SK-N-SH (cell line): ENCODE results near the gene LSM3. TPM values are rescaled to one million over a fixed set of nuclear protein-coding genes. Genes with fewer than 3 reads are reported as not detected.

Source experiments
- CTCF ChIA-PET: fragments of 300-600, 350-600 bp; formaldehyde crosslinking; extraction: SDS; loops from one replicate; lab custom pipeline; 2021; lab: Yijun Ruan, JAX
- POLR2A ChIA-PET: fragments of 350-600 bp; sonication (Branson Sonifier 250); formaldehyde crosslinking; extraction: SDS; loops from one replicate; lab custom pipeline; 2020; ENCODE audit warnings: antibody characterized with exemption, inconsistent platforms; lab: Yijun Ruan, JAX
- DNase-seq: peaks from one replicate; pipeline ENCODE4 v3.0.0; 2012
- H2AFZ ChIP-seq: fragments of 200-600 bp; sonication (generic); 2 replicates; pipeline ENCODE4 v1.8.1; 2016; ENCODE audit warnings: antibody characterized with exemption, mild to moderate bottlenecking, low read depth
- H3F3A ChIP-seq: fragments of 200-600 bp; sonication (generic); replicated peaks from 2 replicates; pipeline ENCODE3; 2016; ENCODE audit warnings: antibody characterized with exemption, mild to moderate bottlenecking; ENCODE audit not compliant: insufficient read depth
- H3K27ac ChIP-seq, 2 experiments: fragments of 200-500 bp in 1 of 2; fragments of 200-600 bp in 1 of 2; sonication (Bioruptor generic) in 1 of 2; sonication (generic), shearing (Covaris generic) in 1 of 2; 2 replicates each; pipeline versions ENCODE4 v1.5.1 to v1.6.1; 2014 to 2016; ENCODE audit warnings: low read depth in 2 of 2, inconsistent platforms in 1 of 2, low read length in 1 of 2, mild to moderate bottlenecking in 1 of 2, mixed read lengths in 1 of 2
- H3K27me3 ChIP-seq: fragments of 200-600 bp; sonication (generic), shearing (Covaris generic); 2 replicates; pipeline ENCODE4 v1.6.1; 2016; ENCODE audit warnings: mixed run types; ENCODE audit not compliant: insufficient read depth
- H3K36me3 ChIP-seq, 2 experiments: fragments of 200-500 bp in 1 of 2; fragments of 200-600 bp in 1 of 2; sonication (Bioruptor generic) in 1 of 2; sonication (generic) in 1 of 2; replicated peaks in 1 of 2; 2 replicates each; pipeline versions ENCODE3 to v1.5.1; 2014 to 2016; ENCODE audit warnings: low read length in 1 of 2, mild to moderate bottlenecking in 1 of 2; ENCODE audit not compliant: insufficient read depth in 2 of 2, control insufficient read depth in 1 of 2
- H3K4me1 ChIP-seq, 2 experiments: fragments of 200-500 bp in 1 of 2; fragments of 200-600 bp in 1 of 2; sonication (Bioruptor generic) in 1 of 2; sonication (generic), shearing (Covaris generic) in 1 of 2; 2 replicates each; pipeline versions ENCODE4 v1.5.1 to v1.6.1; 2014 to 2016; ENCODE audit warnings: low read depth in 1 of 2, low read length in 1 of 2, mixed run types in 1 of 2; ENCODE audit not compliant: insufficient read depth in 2 of 2, control insufficient read depth in 1 of 2
- H3K4me2 ChIP-seq: fragments of 200-600 bp; sonication (generic), shearing (Covaris generic); 2 replicates; pipeline ENCODE4 v1.6.1; 2017; ENCODE audit warnings: mixed run types
- H3K4me3 ChIP-seq, 2 experiments: fragments of 200-500 bp in 1 of 2; fragments of 200-600 bp in 1 of 2; sonication (Bioruptor generic) in 1 of 2; sonication (generic), shearing (Covaris generic) in 1 of 2; 2 replicates each; pipeline versions ENCODE4 v1.5.1 to v1.8.1; 2014 to 2016; ENCODE audit warnings: low read depth in 2 of 2, inconsistent platforms in 1 of 2, low read length in 1 of 2, mild to moderate bottlenecking in 1 of 2, mixed read lengths in 1 of 2, moderate library complexity in 1 of 2
- H3K79me2 ChIP-seq: fragments of 200-600 bp; sonication (generic); 2 replicates; pipeline ENCODE4 v1.8.1; 2017; ENCODE audit warnings: mild to moderate bottlenecking; ENCODE audit not compliant: insufficient read depth
- H3K9ac ChIP-seq: fragments of 200-600 bp; sonication (generic); 2 replicates; pipeline ENCODE4 v1.6.1; 2017; ENCODE audit warnings: mixed run types
- H3K9me2 ChIP-seq: fragments of 200-600 bp; sonication (generic); 2 replicates; pipeline ENCODE4 v1.6.1; 2017; ENCODE audit warnings: mixed run types
- H3K9me3 ChIP-seq: fragments of 200-600 bp; sonication (generic); 2 replicates; pipeline ENCODE4 v1.6.1; 2017; ENCODE audit warnings: mixed run types, mild to moderate bottlenecking, moderate library complexity
- H4K20me1 ChIP-seq: fragments of 200-600 bp; sonication (generic); 2 replicates; pipeline ENCODE4 v1.6.1; 2017; ENCODE audit warnings: mild to moderate bottlenecking, mixed run types; ENCODE audit not compliant: insufficient read depth
- EP300 ChIP-seq, 2 experiments: IDR thresholded peaks; 2 replicates each; pipeline versions ENCODE4 v1.4.0 to v1.6.1; 2012; ENCODE audit warnings: borderline replicate concordance in 1 of 2, low read depth in 1 of 2, low read length in 1 of 2
- FOXJ3 ChIP-seq: sonication (generic); formaldehyde crosslinking; IDR thresholded peaks from 2 replicates; pipeline ENCODE4 v1.5.1; 2020; ENCODE audit warnings: mild to moderate bottlenecking, missing genetic modification reagents
- FOXM1 ChIP-seq: IDR thresholded peaks from 2 replicates; pipeline ENCODE4 v1.4.0; 2012; ENCODE audit warnings: low read depth, mild to moderate bottlenecking
- GABPA ChIP-seq: IDR thresholded peaks from 2 replicates; pipeline ENCODE4 v1.4.0; 2012; ENCODE audit warnings: low read depth, mild to moderate bottlenecking
- MXI1 ChIP-seq: IDR thresholded peaks from 2 replicates; pipeline ENCODE4 v1.6.1; 2012; ENCODE audit warnings: mild to moderate bottlenecking, low read depth, low read length, improper control_type of control experiment
- NRF1 ChIP-seq: IDR thresholded peaks from 2 replicates; pipeline ENCODE4 v1.6.1; 2012; ENCODE audit warnings: low read depth, mild to moderate bottlenecking, low read length
- PBX3 ChIP-seq: IDR thresholded peaks from 2 replicates; pipeline ENCODE4; 2012
- RCOR1 ChIP-seq: fragments of 150-350 bp; IDR thresholded peaks from 2 replicates; pipeline ENCODE4 v1.6.1; 2017; ENCODE audit warnings: antibody characterized with exemption, low read length
- REST ChIP-seq: IDR thresholded peaks from 2 replicates; pipeline ENCODE4 v1.6.1; 2012; ENCODE audit warnings: mild to moderate bottlenecking, low read depth, low read length, moderate library complexity
- RXRA ChIP-seq: IDR thresholded peaks from 2 replicates; pipeline ENCODE4 v1.4.0; 2012; ENCODE audit warnings: low read depth, mild to moderate bottlenecking, borderline replicate concordance
- SMC3 ChIP-seq: IDR thresholded peaks from 2 replicates; pipeline ENCODE4 v1.6.1; 2012; ENCODE audit warnings: low read depth, low read length, improper control_type of control experiment
- TEAD4 ChIP-seq: IDR thresholded peaks from 2 replicates; pipeline ENCODE4 v1.4.0; 2012; ENCODE audit warnings: mild to moderate bottlenecking, borderline replicate concordance; ENCODE audit not compliant: insufficient read depth
- USF1 ChIP-seq: IDR thresholded peaks from 2 replicates; pipeline ENCODE4 v1.4.0; 2012; ENCODE audit warnings: low read depth, borderline replicate concordance
- YY1 ChIP-seq: IDR thresholded peaks from 2 replicates; pipeline ENCODE4 v1.4.0; 2012; ENCODE audit warnings: low read depth, mild to moderate bottlenecking
- WGBS: methylation state at CpG from one replicate; pipeline ENCODE4 v1.1.6; 2017; ENCODE audit warnings: low lambda C conversion rate; 5-methylcytosine and 5-hydroxymethylcytosine counted together
- polyA plus RNA-seq, 3 experiments: library from polyadenylated mRNA; depleted of rRNA; stranded (reverse); fragments of >200 nt; gene quantifications; 2 replicates each; pipeline ENCODE4 v1.2.3, GENCODE V29; 2012
- TF ChIP-seq, protein P1 (sequence below): fragments of 200-600 bp; sonication (generic); IDR thresholded peaks from 2 replicates; pipeline ENCODE4 v1.6.1; 2017; ENCODE audit warnings: antibody characterized with exemption, mild to moderate bottlenecking, moderate library complexity
- TF ChIP-seq, protein P2 (sequence below): IDR thresholded peaks from 2 replicates; pipeline ENCODE4 v1.4.0; 2012; ENCODE audit warnings: low read depth, borderline replicate concordance

Gene LSM3
- polyA plus RNA-seq, 1 of the 3 experiments (the other 2 are of a cell fraction): 5.1 TPM

- TF ChIP-seq, protein P1, sequence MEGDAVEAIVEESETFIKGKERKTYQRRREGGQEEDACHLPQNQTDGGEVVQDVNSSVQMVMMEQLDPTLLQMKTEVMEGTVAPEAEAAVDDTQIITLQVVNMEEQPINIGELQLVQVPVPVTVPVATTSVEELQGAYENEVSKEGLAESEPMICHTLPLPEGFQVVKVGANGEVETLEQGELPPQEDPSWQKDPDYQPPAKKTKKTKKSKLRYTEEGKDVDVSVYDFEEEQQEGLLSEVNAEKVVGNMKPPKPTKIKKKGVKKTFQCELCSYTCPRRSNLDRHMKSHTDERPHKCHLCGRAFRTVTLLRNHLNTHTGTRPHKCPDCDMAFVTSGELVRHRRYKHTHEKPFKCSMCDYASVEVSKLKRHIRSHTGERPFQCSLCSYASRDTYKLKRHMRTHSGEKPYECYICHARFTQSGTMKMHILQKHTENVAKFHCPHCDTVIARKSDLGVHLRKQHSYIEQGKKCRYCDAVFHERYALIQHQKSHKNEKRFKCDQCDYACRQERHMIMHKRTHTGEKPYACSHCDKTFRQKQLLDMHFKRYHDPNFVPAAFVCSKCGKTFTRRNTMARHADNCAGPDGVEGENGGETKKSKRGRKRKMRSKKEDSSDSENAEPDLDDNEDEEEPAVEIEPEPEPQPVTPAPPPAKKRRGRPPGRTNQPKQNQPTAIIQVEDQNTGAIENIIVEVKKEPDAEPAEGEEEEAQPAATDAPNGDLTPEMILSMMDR: no peak
- TF ChIP-seq RCOR1 (no peak), MXI1 (no peak), EP300 (IDR thresholded peaks at IDR 0.05; ENCODE audit: borderline replicate concordance in 1 of 2, low read depth in 1 of 2, low read length in 1 of 2) (no peak), YY1 (no peak), RXRA (no peak), REST (no peak), GABPA (no peak), TEAD4 (no peak), USF1 (no peak), FOXJ3 (CRISPR knock-in tag) (no peak), FOXM1 (no peak), PBX3 (no peak), NRF1 (no peak), SMC3 (no peak)
- TF ChIP-seq, protein P2, sequence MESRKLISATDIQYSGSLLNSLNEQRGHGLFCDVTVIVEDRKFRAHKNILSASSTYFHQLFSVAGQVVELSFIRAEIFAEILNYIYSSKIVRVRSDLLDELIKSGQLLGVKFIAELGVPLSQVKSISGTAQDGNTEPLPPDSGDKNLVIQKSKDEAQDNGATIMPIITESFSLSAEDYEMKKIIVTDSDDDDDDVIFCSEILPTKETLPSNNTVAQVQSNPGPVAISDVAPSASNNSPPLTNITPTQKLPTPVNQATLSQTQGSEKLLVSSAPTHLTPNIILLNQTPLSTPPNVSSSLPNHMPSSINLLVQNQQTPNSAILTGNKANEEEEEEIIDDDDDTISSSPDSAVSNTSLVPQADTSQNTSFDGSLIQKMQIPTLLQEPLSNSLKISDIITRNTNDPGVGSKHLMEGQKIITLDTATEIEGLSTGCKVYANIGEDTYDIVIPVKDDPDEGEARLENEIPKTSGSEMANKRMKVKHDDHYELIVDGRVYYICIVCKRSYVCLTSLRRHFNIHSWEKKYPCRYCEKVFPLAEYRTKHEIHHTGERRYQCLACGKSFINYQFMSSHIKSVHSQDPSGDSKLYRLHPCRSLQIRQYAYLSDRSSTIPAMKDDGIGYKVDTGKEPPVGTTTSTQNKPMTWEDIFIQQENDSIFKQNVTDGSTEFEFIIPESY: no peak
- Histone ChIP-seq H3K4me3 (no peak overlapping the region), H3K36me3 (peaks cover 20 to 34% of the 10 kb centered on the region in 2 experiments), H3K9ac (no peak overlapping the region), H4K20me1 (no peaks in the 10 kb centered on the region), H3K9me3 (no peaks in the 10 kb centered on the region), H3K9me2 (no peaks in the 10 kb centered on the region), H3K27me3 (no peaks in the 10 kb centered on the region), H2AFZ (no peak overlapping the region), H3K4me1 (no peaks in the 10 kb centered on the region; a peak in 1 of 4 replicates), H3F3A (no peaks in the 10 kb centered on the region), H3K79me2 (peaks cover 60% of the 10 kb centered on the region), H3K27ac (no peak overlapping the region), H3K4me2 (no peak overlapping the region)
- POLR2A ChIA-PET: no interaction called here
- CTCF ChIA-PET: interaction anchor here (1.1 to 2.9 kb wide), 3 partner anchors 15 to 25 kb away, joined by 3 to 14 read pairs (median 3); no protein-coding TSS in a partner anchor
- no peak for DNase-seq
- WGBS: 81% methylated on average over 4 of the region's 4 CpGs
These were observed 9.6 kb downstream of the LSM3 start for GRCh38 chr3:14188041-14188754.
